Hippocampal formation (tissue), 2 donors: ENCODE measurements around the gene ORAI3.

ENCODE experiments used
- DNase-seq, 2 donors: peaks; one replicate each; lab custom pipeline; 2025; lab: John Stamatoyannopoulos, UW

Gene ORAI3

GRCh38 chr16:30947859-30948666, 805 bp upstream of the ORAI3 start:
- peak; percentile 84 to 95 for DNase-seq

GRCh38 chr16:30949650-30950515, 1.0 kb downstream of the ORAI3 start:
- DNase-seq, result peak in 1 of 2 donors; percentile 15

- no peak for DNase-seq
Observed at GRCh38 chr16:30950516-30951065, 1.7 kb downstream of the ORAI3 start.

- no peak for DNase-seq
Observed at GRCh38 chr16:30951193-30951592, 2.3 kb downstream of the ORAI3 start.

GRCh38 chr16:30951750-30952149, 2.9 kb downstream of the ORAI3 start:
- DNase-seq, result no peak

GRCh38 chr16:30953111-30953510, 4.2 kb downstream of the ORAI3 start:
- no peak for DNase-seq

GRCh38 chr16:30953511-30954124, 4.8 kb downstream of the ORAI3 start:
- DNase-seq, result peak; percentile 13 to 37

GRCh38 chr16:30954993-30955392, 6.1 kb downstream of the ORAI3 start:
- DNase-seq, result no peak

- DNase-seq, result peak; percentile 70 to 73
Observed at GRCh38 chr16:30956601-30957455, 8.0 kb downstream of the ORAI3 start.

- DNase-seq, result peak; percentile 92 to 95
Observed at GRCh38 chr16:30957456-30958174, 8.7 kb downstream of the ORAI3 start, which contains the start of gene SETD1A. Gene SETD1A, plus strand, starts transcription at chr16:30957754. Its CDS starts 978 bp downstream, at chr16:30958732.

- no peak for DNase-seq
Observed at GRCh38 chr16:30958175-30959079, 9.6 kb downstream of the ORAI3 start.

GRCh38 chr16:30961384-30961783, 12.5 kb downstream of the ORAI3 start:
- DNase-seq, result no peak

GRCh38 chr16:30963925-30964511, 15.2 kb downstream of the ORAI3 start:
- no peak for DNase-seq

GRCh38 chr16:30964574-30965226, 15.8 kb downstream of the ORAI3 start:
- no peak for DNase-seq

GRCh38 chr16:30965436-30965835, 16.6 kb downstream of the ORAI3 start:
- DNase-seq, result no peak

GRCh38 chr16:30966033-30966619, 17.3 kb downstream of the ORAI3 start:
- DNase-seq, result no peak

GRCh38 chr16:30967795-30968194, 18.9 kb downstream of the ORAI3 start:
- DNase-seq, result no peak

- no peak for DNase-seq
Observed at GRCh38 chr16:30969246-30969842, 20.5 kb downstream of the ORAI3 start.
